ACC112 (cell line): Measurements from ENCODE around the gene TPT1.

ENCODE experiments used
- H2AFZ ChIP-seq: fragments of 200-600 bp; sonication (generic); one replicate; pipeline ENCODE4 v1.6.0; 2017; ENCODE audit warnings: antibody characterized with exemption, low read length; ENCODE audit not compliant: unreplicated experiment
- H3K27ac ChIP-seq: fragments of 200-600 bp; sonication (generic); 2 replicates; pipeline ENCODE4 v1.5.1; 2014; ENCODE audit warnings: low read depth, mild to moderate bottlenecking, antibody characterized with exemption, low read length, moderate library complexity
- H3K27me3 ChIP-seq: fragments of 200-600 bp; sonication (generic); 2 replicates; pipeline ENCODE4 v1.6.1; 2014; ENCODE audit warnings: mild to moderate bottlenecking, antibody characterized with exemption, low read length, moderate library complexity, mixed read lengths; ENCODE audit not compliant: insufficient read depth
- H3K36me3 ChIP-seq: fragments of 200-600 bp; sonication (generic); 2 replicates; pipeline ENCODE4 v1.6.1; 2016; ENCODE audit warnings: mild to moderate bottlenecking, antibody characterized with exemption, low read length, moderate library complexity, mixed read lengths; ENCODE audit not compliant: insufficient read depth
- H3K4me1 ChIP-seq: fragments of 200-600 bp; sonication (generic); one replicate; pipeline ENCODE4 v1.6.1; 2016; ENCODE audit warnings: low read length, mixed read lengths; ENCODE audit not compliant: insufficient read depth, unreplicated experiment, control insufficient read depth
- H3K4me3 ChIP-seq: fragments of 200-600 bp; sonication (generic); 2 replicates; pipeline ENCODE4 v1.5.1; 2014; ENCODE audit warnings: mild to moderate bottlenecking, low read depth, low read length
- H3K79me2 ChIP-seq: fragments of 200-600 bp; sonication (generic); one replicate; pipeline ENCODE4 v1.6.0; 2016; ENCODE audit warnings: low read length; ENCODE audit not compliant: control insufficient read depth, unreplicated experiment, insufficient read depth

TPT1 gene

GRCh38 chr13:45325806-45326205, 15.2 kb downstream of the TPT1 start:
- Histone ChIP-seq H3K27me3 (no peaks in the 10 kb centered on the region), H2AFZ (no peak overlapping the region), H3K36me3 (no peaks in the 10 kb centered on the region), H3K79me2 (no peaks in the 10 kb centered on the region), H3K4me1 (peaks cover 33% of the 10 kb centered on the region), H3K4me3 (no peak overlapping the region), H3K27ac (peak overlapping the region; percentile 55)

- Histone ChIP-seq H3K27me3 (no peaks in the 10 kb centered on the region), H3K79me2 (no peaks in the 10 kb centered on the region), H3K4me3 (no peak overlapping the region), H2AFZ (no peak overlapping the region), H3K27ac (no peak overlapping the region), H3K36me3 (no peaks in the 10 kb centered on the region), H3K4me1 (peaks cover 10% of the 10 kb centered on the region)
Measured at GRCh38 chr13:45320876-45321629, 19.9 kb downstream of the TPT1 start.

GRCh38 chr13:45316996-45317395, 24.0 kb downstream of the TPT1 start:
- Histone ChIP-seq H3K36me3 (no peaks in the 10 kb centered on the region), H3K27ac (no peak overlapping the region), H3K79me2 (no peaks in the 10 kb centered on the region), H2AFZ (no peak overlapping the region), H3K4me1 (no peaks in the 10 kb centered on the region), H3K27me3 (no peaks in the 10 kb centered on the region), H3K4me3 (no peak overlapping the region)

GRCh38 chr13:45316338-45316737, 24.6 kb downstream of the TPT1 start:
- Histone ChIP-seq H3K27me3 (no peaks in the 10 kb centered on the region), H2AFZ (no peak overlapping the region), H3K4me1 (no peaks in the 10 kb centered on the region), H3K27ac (no peak overlapping the region), H3K79me2 (no peaks in the 10 kb centered on the region), H3K4me3 (no peak overlapping the region), H3K36me3 (no peaks in the 10 kb centered on the region)

GRCh38 chr13:45315520-45316167, 25.3 kb downstream of the TPT1 start:
- Histone ChIP-seq H3K27me3 (no peaks in the 10 kb centered on the region), H3K4me1 (no peaks in the 10 kb centered on the region), H3K79me2 (no peaks in the 10 kb centered on the region), H3K27ac (no peak overlapping the region), H3K36me3 (no peaks in the 10 kb centered on the region), H3K4me3 (no peak overlapping the region), H2AFZ (no peak overlapping the region)

- Histone ChIP-seq H3K27me3 (no peaks in the 10 kb centered on the region), H2AFZ (no peak overlapping the region), H3K79me2 (no peaks in the 10 kb centered on the region), H3K27ac (no peak overlapping the region), H3K4me3 (no peak overlapping the region), H3K4me1 (no peaks in the 10 kb centered on the region), H3K36me3 (no peaks in the 10 kb centered on the region)
Measured at GRCh38 chr13:45314822-45315221, 26.2 kb downstream of the TPT1 start.

GRCh38 chr13:45310341-45311131, 30.4 kb downstream of the TPT1 start:
- Histone ChIP-seq H3K27ac (no peak overlapping the region), H3K4me3 (peak overlapping the region; percentile 76), H2AFZ (peak overlapping the region; percentile 39)

GRCh38 chr13:45306966-45307365, 34.0 kb downstream of the TPT1 start:
- Histone ChIP-seq H3K27me3 (no peaks in the 10 kb centered on the region), H3K27ac (no peak overlapping the region), H3K4me1 (peaks cover 4% of the 10 kb centered on the region), H2AFZ (no peak overlapping the region), H3K4me3 (no peak overlapping the region), H3K36me3 (no peaks in the 10 kb centered on the region), H3K79me2 (no peaks in the 10 kb centered on the region)

More at GRCh38 chr13:45310341-45311131, 30.4 kb downstream of the TPT1 start:
- Histone ChIP-seq H3K36me3 (no peaks in the 10 kb centered on the region), H3K79me2 (no peaks in the 10 kb centered on the region), H3K4me1 (peaks cover 4% of the 10 kb centered on the region), H3K27me3 (no peaks in the 10 kb centered on the region)

- H3K79me2 ChIP-seq, result no peaks in the 10 kb centered on the region
- no peak overlapping the region for H3K4me3 ChIP-seq
- no peaks in the 10 kb centered on the region for H3K36me3 ChIP-seq
- H3K27ac ChIP-seq, result no peak overlapping the region
- H3K27me3 ChIP-seq, result no peaks in the 10 kb centered on the region
- H3K4me1 ChIP-seq, result peaks cover 4% of the 10 kb centered on the region
- H2AFZ ChIP-seq, result no peak overlapping the region
Measured at GRCh38 chr13:45305079-45305478, 35.9 kb downstream of the TPT1 start.

- Histone ChIP-seq H3K27ac (no peak overlapping the region), H3K36me3 (no peaks in the 10 kb centered on the region), H3K27me3 (no peaks in the 10 kb centered on the region), H3K4me1 (peaks cover 7% of the 10 kb centered on the region), H3K4me3 (no peak overlapping the region), H3K79me2 (no peaks in the 10 kb centered on the region), H2AFZ (no peak overlapping the region)
Measured at GRCh38 chr13:45303866-45304265, 37.1 kb downstream of the TPT1 start.
